GM19372 (cell line): ENCODE results near the gene ST6GAL1.

ENCODE experiments used
- ATAC-seq: cut with Tn5 transposase; IDR thresholded peaks from one replicate; pipeline ENCODE4 v1.9.1; 2021; ENCODE audit warnings: mild to moderate bottlenecking, low read depth, moderate library complexity; ENCODE audit not compliant: unreplicated experiment

Gene ST6GAL1

GRCh38 chr3:187068787-187069186 is 138.5 kb downstream of the ST6GAL1 start:
- no peak for ATAC-seq

- ATAC-seq: no peak
Measured at GRCh38 chr3:187069857-187070516, 139.7 kb downstream of the ST6GAL1 start.

GRCh38 chr3:187072102-187072501 is 141.8 kb downstream of the ST6GAL1 start:
- ATAC-seq: no peak

- no peak for ATAC-seq
Measured at GRCh38 chr3:187072511-187072910, 142.2 kb downstream of the ST6GAL1 start.

- ATAC-seq: no peak
Measured at GRCh38 chr3:187073581-187074098, 143.3 kb downstream of the ST6GAL1 start.

- ATAC-seq: no peak
Measured at GRCh38 chr3:187074846-187075245, 144.5 kb downstream of the ST6GAL1 start.

GRCh38 chr3:187076297-187076696 is 146.0 kb downstream of the ST6GAL1 start:
- no peak for ATAC-seq

GRCh38 chr3:187077085-187077484 is 146.8 kb downstream of the ST6GAL1 start:
- no peak for ATAC-seq

GRCh38 chr3:187077537-187077936 is 147.2 kb downstream of the ST6GAL1 start:
- ATAC-seq: no peak

GRCh38 chr3:187079090-187080022 is 149.0 kb downstream of the ST6GAL1 start:
- no peak for ATAC-seq

GRCh38 chr3:187080799-187081450 is 150.6 kb downstream of the ST6GAL1 start:
- no peak for ATAC-seq

- ATAC-seq: no peak
Measured at GRCh38 chr3:187082758-187083375, 152.5 kb downstream of the ST6GAL1 start.

GRCh38 chr3:187084126-187084525 is 153.8 kb downstream of the ST6GAL1 start:
- no peak for ATAC-seq

GRCh38 chr3:187084580-187084979 is 154.3 kb downstream of the ST6GAL1 start:
- ATAC-seq: no peak

GRCh38 chr3:187085021-187085666 is 154.8 kb downstream of the ST6GAL1 start:
- ATAC-seq: no peak

GRCh38 chr3:187085933-187086332 is 155.6 kb downstream of the ST6GAL1 start:
- ATAC-seq: no peak

- no peak for ATAC-seq
Measured at GRCh38 chr3:187086831-187087230, 156.5 kb downstream of the ST6GAL1 start.

- no peak for ATAC-seq
Measured at GRCh38 chr3:187088701-187089100, 158.4 kb downstream of the ST6GAL1 start.

- ATAC-seq: no peak
Measured at GRCh38 chr3:187093320-187093719, 163.0 kb downstream of the ST6GAL1 start.

- ATAC-seq: no peak
Measured at GRCh38 chr3:187098923-187099512, 168.7 kb downstream of the ST6GAL1 start.
